GM12864 (cell line): ENCODE results near the gene PPFIA4.
"Not testable (repeated sequence)": the region's sequence is repeated elsewhere in the genome, so short reads cannot be mapped to it uniquely, and the experiment has no call there.

ENCODE experiments used
- DNase-seq: peaks from one replicate; pipeline ENCODE4 v3.0.0-alpha.2; 2011; ENCODE audit warnings: low read depth
- H3K4me3 ChIP-seq: 2 replicates; pipeline ENCODE4 v1.5.1; 2011; ENCODE audit warnings: mild to moderate bottlenecking, low read depth, low read length, control low read depth
- CTCF ChIP-seq: IDR thresholded peaks from 2 replicates; pipeline ENCODE4 v1.5.1; 2011; ENCODE audit warnings: low read depth, mild to moderate bottlenecking, moderate library complexity, low read length, control low read depth, inconsistent platforms; ENCODE audit errors: missing control alignments

Gene PPFIA4

GRCh38 chr1:203001986-203002385 is 24.3 kb upstream of the PPFIA4 start:
- H3K4me3 ChIP-seq = no peak overlapping the region
- DNase-seq = no peak
- TF ChIP-seq CTCF = no peak

DNA sequence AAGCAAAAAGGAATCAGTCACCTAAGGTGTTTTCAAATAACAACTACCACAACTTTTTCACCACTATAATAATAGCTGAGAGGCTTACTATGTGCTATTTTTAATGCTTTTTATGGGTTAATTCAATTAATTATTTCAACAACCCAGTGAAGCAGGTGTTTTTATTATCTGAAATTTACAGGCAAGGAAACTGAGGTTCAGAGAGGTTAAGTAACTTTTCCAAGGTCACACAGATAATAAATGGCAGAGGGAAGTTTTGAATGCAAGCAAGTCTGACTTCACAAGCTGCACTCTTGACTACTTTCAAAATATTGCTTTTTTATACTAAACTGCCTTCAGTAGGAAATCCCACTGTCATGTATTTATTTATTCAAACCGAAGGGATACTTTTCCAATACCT is 23.3 kb upstream of the PPFIA4 start:
- no peak for DNase-seq
- TF ChIP-seq CTCF = no peak
- H3K4me3 ChIP-seq = no peak overlapping the region

DNA sequence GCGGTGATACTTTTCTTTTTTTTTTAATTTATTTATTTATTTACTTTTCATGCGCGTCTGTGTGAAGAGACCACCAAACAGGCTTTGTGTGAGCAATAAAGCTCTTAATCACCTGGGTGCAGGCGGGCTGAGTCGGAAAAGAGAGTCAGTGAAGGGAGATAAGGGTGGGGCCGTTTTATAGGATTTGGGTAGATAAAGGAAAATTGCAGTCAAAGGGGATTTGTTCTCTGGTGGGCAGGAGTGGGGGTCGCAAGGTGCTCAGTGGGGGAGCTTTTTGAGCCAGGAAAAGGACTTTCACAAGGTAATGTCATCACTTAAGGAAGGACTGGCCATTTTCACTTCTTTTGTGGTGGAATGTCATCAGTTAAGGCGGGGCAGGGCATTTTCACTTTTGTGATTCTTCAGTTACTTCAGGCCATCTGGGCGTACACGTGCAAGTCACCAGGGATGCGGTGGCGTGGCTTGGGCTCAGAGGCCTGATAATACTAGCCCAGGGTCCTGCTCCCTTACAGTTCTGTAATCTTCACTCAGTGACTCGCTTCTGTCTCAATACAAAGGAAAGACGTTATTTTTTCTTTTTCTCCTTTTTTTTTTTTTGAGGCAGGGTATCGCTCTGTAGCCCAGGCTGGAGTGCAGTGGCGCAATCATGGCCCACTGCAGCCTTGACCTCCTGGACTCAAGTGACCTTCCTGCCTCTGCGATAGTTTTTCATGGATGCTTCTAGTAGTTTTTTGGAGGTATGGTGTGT is 20.7 kb upstream of the PPFIA4 start:
- peak overlapping the region; percentile 43 for H3K4me3 ChIP-seq
- DNase-seq = not testable (repeated sequence)

GRCh38 chr1:203006948-203007871 is 19.1 kb upstream of the PPFIA4 start, which contains the start of gene TMEM183A:
Gene TMEM183A, plus strand, starts transcription at chr1:203007374. Its CDS starts 92 bp downstream, at chr1:203007466.
- DNase-seq = peak; percentile 96
- no peak for TF ChIP-seq CTCF
- peak within 1 kb of the TSS; percentile 85 for H3K4me3 ChIP-seq

DNA sequence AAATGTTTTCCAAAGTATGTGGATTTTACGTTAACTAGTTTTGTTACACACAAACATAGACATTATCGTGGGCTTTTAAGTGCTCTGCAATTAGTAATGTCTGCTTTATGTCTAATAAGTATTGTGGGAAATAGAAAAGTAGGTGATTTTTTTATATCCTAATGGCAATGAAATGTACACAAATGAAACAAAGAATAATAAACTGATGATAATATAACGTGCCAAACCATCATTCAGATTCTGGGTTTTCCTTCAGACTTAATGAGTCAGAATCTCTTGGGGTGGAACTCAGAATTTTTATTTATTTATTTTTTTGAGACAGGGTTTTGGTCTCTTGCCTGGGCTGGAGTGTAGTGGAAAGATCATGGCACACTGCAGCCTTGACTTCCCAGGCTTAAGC is 17.1 kb upstream of the PPFIA4 start:
- H3K4me3 ChIP-seq = no peak overlapping the region
- no peak for TF ChIP-seq CTCF
- no peak for DNase-seq

DNA sequence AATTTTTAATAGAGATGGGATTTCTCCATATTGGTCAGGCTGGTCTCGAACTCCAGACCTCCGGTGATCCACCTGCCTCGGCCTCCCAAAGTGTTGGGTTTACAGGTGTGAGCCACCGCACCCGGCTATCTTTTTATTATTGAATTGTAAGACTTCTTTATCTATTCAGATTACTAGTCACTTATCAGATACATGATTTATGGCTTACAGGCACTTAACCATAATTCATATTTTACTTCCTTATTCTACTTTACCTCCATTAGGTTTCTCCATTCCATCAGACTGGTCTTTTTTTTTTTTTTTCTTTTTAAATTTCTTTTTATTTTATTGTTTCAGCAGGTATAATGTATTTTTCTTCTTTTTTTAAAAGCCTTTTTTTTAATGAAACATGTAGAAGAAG is 14.7 kb upstream of the PPFIA4 start:
- DNase-seq = no peak
- TF ChIP-seq CTCF = no peak
- no peak overlapping the region for H3K4me3 ChIP-seq

DNA sequence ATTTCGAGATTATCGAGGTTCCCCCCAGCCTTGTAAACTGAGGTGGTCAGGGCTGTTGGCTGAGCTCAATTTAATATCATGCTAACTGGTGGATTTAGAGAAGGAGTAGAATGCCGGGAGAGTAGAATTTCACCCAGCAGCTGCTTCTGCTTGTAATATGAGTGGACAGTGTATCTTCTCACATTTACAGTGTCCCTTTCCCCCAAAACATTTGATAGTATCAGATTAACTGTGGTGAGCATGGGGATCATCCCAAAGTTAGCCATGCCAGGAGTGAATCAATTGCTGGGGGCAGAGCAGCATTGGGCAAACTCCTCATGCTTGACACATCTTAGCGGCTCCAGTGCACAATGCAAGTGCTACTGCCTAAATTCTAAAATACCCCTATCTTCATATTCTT is 9.2 kb upstream of the PPFIA4 start:
- no peak for DNase-seq
- TF ChIP-seq CTCF = no peak
- H3K4me3 ChIP-seq = no peak overlapping the region
